AG09309 (cell line): Measurements from ENCODE around the gene SLCO4A1.
"Not testable (repeated sequence)": the region's sequence is repeated elsewhere in the genome, so short reads cannot be mapped to it uniquely, and the experiment has no call there.

ENCODE experiments used
- DNase-seq: peaks from one replicate; pipeline ENCODE4 v3.0.0-alpha.2; 2010; ENCODE audit warnings: low read depth
- H3K4me3 ChIP-seq: 2 replicates; pipeline ENCODE4 v1.5.1; 2011; ENCODE audit warnings: mild to moderate bottlenecking, low read depth, low read length, moderate library complexity; ENCODE audit not compliant: control insufficient read depth
- CTCF ChIP-seq: IDR thresholded peaks from 2 replicates; pipeline ENCODE4 v1.5.1; 2011; ENCODE audit warnings: mild to moderate bottlenecking, low read depth, low read length, inconsistent platforms; ENCODE audit not compliant: insufficient read depth, control insufficient read depth; ENCODE audit errors: missing control alignments

Gene SLCO4A1

GRCh38 chr20:62679978-62680589, 37.8 kb downstream of the SLCO4A1 start:
- no peak for DNase-seq
- TF ChIP-seq CTCF: no peak
- H3K4me3 ChIP-seq: no peak overlapping the region

GRCh38 chr20:62682912-62683517, 40.7 kb downstream of the SLCO4A1 start:
- DNase-seq: no peak
- H3K4me3 ChIP-seq: no peak overlapping the region
- TF ChIP-seq CTCF: no peak

- DNase-seq, H3K4me3 ChIP-seq: not testable (repeated sequence)
These were observed 41.5 kb downstream of the SLCO4A1 start for GRCh38 chr20:62683660-62684322.

- no peak for TF ChIP-seq CTCF
- no peak overlapping the region for H3K4me3 ChIP-seq
- no peak for DNase-seq
These were observed 42.7 kb downstream of the SLCO4A1 start for GRCh38 chr20:62684981-62685380.

GRCh38 chr20:62685781-62686555, 43.7 kb downstream of the SLCO4A1 start:
- H3K4me3 ChIP-seq: no peak overlapping the region
- DNase-seq: no peak
- no peak for TF ChIP-seq CTCF

GRCh38 chr20:62686869-62687830, 44.8 kb downstream of the SLCO4A1 start:
- no peak overlapping the region for H3K4me3 ChIP-seq
- no peak for TF ChIP-seq CTCF
- no peak for DNase-seq
